Stimulated activated CD8-positive, alpha-beta memory T cell treated with anti-CD3 and anti-CD28 coated beads, Interleukin-12 subunit alpha, Interleukin-12 subunit beta, amount 100 ng/mL, for 24 hours (primary cell): ENCODE measurements around the gene MINAR2.
A peak's percentile ranks its signal among the peaks of the same experiment; 100 is the strongest.

Experiments
- DNase-seq: peaks from one replicate; pipeline ENCODE4 v3.0.0-alpha.2; 2020; ENCODE audit errors: extremely low read depth

Gene MINAR2, protein sequence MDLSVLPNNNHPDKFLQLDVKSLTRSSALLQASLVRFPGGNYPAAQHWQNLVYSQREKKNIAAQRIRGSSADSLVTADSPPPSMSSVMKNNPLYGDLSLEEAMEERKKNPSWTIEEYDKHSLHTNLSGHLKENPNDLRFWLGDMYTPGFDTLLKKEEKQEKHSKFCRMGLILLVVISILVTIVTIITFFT

DNA sequence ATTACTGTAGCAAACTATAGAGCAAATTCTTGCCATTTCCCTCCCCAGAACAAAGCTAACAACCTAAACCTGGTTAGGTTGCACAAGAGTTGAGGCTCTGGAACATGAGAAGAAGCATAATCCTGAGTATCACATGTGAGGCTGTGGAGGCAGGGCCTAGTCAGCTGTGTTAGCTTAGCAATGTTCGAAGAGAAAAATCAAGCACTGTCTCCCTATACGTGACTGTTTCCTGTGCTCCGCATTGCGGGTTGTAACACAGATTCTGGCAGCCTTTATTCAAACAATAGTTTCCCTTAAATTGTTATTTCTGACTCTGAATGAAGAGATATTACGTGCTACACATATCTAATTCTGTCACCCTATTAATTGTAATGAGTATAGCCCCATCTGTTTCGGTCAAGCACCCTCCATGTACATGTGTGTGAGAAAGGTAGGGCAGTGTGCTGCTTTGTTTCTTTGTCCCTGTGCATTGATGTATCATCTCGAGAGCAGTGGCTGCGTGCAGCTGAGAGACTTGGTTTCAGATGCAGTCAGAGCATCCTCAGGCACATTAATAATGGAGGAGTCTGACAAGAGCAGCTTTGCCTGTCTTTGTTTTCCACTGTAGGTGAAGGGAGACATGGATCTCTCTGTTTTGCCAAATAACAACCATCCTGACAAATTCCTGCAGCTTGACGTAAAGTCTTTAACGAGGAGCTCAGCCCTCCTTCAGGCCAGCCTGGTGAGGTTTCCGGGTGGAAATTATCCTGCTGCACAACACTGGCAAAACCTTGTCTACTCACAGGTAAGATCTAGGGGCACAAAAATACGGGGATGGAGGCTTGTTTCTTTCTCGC is at the start of gene MINAR2:
TSS of gene MINAR2 (plus strand) at position 523 of the 836 bp plus-strand sequence. CDS start at position 620, 97 bp downstream.
- DNase-seq: no peak

DNA sequence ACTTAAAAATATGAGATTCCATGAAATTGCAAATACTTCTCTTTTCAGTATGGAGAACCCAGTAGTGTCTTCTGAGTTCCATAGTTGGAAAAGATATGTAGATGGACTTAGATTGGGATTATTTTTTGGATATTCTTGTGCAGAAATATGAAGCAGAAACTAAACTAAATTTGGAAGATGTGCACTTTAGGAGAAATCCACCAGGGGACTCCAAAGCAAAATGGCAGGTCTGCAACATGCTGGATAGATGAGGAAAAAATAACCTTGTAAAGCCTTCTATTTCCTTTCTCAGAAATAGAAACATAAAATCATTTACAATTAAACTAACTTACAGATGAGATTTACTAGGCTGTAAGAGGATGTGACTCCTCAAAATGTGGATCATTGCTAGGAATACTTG is 49.2 kb upstream of the MINAR2 start:
- DNase-seq: no peak

- DNase-seq: no peak
Observed at GRCh38 chr5:129716235-129716634, 31.7 kb upstream of the MINAR2 start.

DNA sequence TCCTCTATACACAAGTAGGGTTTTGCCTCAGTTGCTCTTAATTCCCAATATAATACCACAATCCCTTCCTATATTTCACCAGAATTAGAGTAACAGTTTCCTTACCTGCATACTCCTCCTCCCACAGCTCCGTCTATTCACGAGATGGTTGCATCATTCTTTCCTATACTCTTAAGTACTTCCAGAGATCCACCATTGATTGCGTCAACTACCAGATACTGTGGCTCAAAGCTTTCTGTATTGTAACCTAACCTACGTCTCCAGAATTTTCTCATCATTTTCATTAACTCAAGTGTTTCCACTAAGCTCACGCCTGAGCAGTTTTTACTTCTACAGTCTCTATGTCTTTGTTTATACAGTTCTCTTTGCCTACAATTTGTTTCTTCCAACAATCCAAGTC is 31.2 kb upstream of the MINAR2 start:
- DNase-seq: no peak

DNA sequence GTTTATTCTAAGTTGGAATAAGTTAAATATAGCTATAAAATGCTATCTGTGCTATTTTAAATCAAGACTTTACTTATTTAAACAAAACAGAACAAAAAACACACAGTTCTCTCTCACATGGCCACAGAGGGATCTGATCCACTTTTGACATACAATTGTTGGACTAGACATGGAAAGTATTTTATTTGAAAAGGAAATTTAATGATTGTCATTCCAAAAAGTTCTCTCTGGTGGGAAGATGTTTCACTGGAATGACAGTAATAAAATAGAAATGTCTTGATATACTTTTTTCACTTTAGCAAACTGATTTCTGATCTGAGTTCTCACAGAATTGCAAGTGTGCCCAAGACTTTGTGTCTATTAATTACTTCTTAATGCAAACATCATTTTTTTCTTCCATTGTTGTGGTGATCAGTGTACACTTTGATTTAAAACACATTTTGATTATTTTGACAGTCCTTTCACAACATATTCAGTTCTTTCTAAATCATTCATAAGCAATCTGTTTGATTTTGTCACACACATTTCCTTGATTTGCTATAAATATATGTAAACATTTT is 30.1 kb upstream of the MINAR2 start:
- no peak for DNase-seq

- DNase-seq: no peak
Observed at GRCh38 chr5:129718471-129719090, 29.3 kb upstream of the MINAR2 start.

- no peak for DNase-seq
Observed at GRCh38 chr5:129724222-129724621, 23.7 kb upstream of the MINAR2 start.

DNA sequence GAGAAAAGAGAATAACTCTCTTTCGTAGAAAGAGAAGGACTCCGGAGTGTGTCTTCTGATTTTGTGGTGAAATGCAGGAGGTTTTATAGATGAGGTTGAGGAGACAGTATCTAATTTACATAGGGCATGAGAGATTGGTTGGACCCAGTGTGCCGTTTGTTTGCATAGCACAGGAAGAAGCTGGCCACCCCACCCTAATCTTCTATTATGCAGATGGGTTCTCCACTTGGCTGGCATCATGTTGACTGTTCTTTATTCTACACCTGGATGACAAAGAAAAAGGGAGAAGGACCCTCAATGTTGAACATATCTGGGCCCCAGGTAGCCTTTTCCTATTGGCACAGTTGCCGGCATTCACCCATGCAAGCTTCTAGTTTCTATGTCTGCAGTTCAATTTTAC is 23.2 kb upstream of the MINAR2 start:
- DNase-seq: no peak

- no peak for DNase-seq
Observed at GRCh38 chr5:129739773-129740172, 8.1 kb upstream of the MINAR2 start.

- DNase-seq: no peak
Observed at GRCh38 chr5:129743541-129744187, 4.2 kb upstream of the MINAR2 start.

DNA sequence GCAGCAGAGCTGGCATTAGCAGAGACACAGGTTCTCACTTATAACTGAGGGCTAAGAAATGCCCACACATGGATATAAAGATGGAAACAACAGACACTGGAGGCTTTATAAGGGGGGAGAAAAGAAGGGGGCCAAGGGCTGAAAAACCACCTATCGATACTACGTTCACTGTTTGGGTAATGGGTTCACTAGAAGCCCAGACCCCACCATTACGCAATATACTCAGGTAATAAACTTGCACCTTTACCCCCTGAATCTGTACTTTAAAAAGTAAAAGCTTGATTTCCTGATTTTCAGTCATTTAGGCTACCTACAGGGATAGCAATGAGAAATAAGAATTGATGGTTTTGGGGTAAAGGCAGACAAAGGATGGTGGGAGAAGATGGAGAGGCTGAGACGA is 1.9 kb upstream of the MINAR2 start:
- DNase-seq: no peak

- no peak for DNase-seq
Observed at GRCh38 chr5:129746876-129747275, 1.0 kb upstream of the MINAR2 start.

DNA sequence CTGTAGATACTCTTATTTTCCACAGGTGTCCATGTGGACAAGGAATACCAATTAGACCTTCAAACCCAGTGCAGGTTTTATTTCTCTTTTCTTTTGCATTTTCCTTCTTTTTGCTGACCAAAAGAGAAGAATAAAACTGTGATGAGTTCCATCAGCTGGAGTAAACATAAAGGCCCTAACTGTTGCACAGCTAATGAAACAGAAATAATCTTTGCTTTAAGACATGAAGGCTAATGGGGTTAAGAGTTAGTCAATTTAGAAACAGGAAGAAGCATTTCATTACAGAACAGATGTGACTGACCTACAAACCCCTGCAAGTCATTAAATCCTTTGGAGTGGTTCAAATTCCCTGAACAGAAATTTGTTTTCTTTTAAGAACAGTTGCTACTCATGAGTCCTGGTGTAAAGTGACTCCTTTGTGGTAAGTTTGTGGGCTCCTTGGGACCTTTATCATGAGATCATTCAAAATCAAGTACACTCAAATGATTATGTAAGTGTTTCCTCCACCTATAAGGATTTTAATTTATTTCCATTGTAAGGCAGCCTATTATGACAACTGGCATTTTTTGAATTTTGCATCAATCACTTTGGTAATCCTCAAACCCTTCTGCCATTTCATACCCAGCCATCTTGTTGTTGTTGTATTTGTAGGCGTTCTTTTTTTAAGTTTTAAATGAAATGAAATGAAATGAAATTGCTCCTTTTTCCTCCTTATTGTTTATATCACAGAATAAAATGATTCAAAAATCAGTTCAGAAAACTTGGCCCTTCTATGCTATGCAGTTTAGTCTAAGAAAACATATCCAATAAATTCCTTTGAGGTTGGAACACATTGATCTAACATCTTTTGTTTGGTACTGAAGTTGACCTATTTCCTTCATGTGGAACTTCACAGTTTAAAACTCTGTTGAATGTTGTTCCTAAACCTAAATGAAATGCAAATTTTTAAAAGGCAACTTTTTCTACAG is 1.3 kb downstream of the MINAR2 start:
- no peak for DNase-seq

DNA sequence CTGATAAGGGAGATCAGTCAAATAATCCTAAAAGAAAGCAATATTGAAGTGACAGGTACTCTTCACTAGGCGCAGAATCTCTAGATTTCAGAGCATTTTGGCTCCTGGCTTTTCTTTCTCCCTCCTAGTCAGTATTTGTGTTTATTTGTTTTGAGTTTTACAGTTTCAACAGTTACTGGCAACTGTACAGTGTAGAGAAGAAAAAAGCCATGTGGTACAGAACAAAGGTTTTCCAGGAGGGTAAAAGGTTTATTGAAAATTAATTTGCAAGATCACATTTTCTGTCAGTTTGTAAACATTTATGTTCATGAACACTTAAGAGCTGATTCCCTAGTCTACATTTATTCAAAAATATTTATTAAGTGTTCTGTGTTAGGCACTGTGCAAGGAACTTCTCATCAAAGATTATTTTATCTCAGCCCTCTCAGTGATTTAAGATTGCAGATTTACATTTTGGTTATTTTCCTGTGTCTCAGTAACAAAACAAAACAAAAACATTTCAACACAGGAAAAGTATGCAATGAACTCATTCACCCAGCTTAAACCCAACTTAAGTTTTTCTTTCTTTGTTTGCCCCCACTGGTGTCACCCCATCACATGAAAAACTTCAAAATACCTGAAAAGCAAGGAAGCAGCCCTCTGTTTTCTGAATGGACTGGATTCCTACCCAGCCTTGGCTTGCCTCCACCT is 12.9 kb downstream of the MINAR2 start:
- DNase-seq: no peak

DNA sequence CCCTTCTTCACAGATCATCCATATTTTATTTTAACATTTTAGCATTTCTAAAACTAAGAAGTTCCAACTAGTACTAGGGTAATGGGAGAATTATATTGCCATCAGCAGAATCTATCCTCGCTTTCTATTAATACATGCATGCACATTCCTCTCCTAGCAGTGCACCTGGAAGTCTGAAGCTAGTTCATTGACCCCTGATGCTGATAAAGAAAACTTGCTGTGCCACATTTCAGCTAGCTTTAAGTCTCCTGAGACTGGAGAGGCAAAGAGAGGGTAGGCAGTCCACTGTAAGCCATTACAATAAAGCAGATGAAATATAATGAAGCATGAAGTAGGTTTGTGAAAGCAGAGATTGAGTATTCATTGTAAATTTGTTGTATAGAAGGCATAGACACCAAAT is 15.8 kb downstream of the MINAR2 start:
- DNase-seq: no peak

DNA sequence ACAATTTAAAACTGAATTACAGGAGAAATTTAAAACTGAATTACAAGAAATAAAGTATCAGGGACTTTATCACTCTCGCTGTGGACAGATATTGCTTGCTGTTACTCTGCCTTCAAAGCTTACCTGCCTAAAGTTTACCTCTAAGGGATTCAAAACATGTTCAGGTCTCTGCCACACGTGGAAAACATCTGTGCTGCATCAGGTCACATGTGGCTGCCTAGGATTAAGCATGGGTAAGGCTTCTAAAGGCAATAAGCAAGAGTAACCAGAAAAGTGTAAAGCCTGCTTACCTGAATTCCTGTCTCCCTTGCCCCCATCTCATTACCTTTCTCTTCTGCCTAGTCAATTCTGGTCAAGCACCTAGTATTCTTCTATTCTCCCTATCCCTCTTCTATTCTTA is 18.9 kb downstream of the MINAR2 start:
- no peak for DNase-seq

DNA sequence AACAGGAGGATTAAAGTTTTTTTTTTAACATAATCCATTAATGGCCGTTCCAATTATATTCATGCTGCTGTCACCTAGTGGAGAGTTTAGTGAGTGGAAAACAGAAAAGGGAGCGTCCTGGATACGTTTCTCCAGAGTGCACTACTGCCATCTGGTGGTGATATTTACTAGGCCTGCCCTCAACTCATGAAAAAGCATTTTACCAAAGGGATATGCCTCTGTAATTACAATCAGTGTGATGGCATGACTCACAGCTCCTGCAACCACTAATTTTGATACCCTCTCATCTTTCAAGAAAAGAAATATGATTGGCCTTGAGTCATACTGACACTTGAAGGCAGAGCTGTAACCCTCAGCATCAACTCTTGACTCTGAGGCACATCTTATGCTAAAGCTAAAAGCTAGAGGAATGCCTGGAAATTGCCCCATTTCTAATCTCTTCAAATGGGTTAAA is 20.1 kb downstream of the MINAR2 start:
- peak; percentile 27 for DNase-seq

GRCh38 chr5:129768735-129769134 is 20.8 kb downstream of the MINAR2 start:
- DNase-seq: no peak

GRCh38 chr5:129770024-129770820 is 22.3 kb downstream of the MINAR2 start:
- DNase-seq: no peak
